GM12892 (cell line): ENCODE data around the gene C4B.

Experiments used
- POLR2A ChIP-seq: IDR thresholded peaks from 2 replicates; pipeline ENCODE4 v1.6.1; 2011; ENCODE audit warnings: low read depth, low read length, control low read depth
- POLR2AphosphoS5 ChIP-seq: IDR thresholded peaks from 2 replicates; pipeline ENCODE4 v1.6.1; 2011; ENCODE audit warnings: low read depth, low read length, control low read depth

DNA sequence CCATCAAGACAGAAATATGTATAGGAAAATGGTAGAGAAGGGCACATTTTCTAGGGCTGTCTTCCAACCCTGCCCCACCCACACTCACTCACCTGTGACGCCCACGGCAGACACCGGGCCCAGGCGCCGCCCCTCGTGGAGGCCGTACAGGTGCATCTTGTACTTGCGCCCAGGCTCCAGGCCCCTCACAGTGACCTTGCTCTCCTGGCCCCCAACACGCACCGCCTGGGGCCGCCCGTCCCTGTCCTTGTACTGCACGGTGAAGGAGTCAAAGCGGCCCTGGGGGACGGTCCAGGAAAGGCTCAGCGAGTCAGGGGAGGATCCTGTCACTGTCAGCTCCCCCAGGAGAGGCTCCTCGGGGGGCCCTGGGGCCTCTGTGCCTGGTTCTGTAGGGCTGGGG, 43.4 kb downstream of the C4B start:
- no peak for TF ChIP-seq POLR2A
- TF ChIP-seq POLR2AphosphoS5, result no peak
